ENCODE measurements around the gene HOXD1. TPM values are rescaled to one million over a fixed set of nuclear protein-coding genes. Genes with fewer than 3 reads are reported as not detected.

The HOXD1 gene
- polyA plus RNA-seq, 1 donor: 2.6 TPM

DNA sequence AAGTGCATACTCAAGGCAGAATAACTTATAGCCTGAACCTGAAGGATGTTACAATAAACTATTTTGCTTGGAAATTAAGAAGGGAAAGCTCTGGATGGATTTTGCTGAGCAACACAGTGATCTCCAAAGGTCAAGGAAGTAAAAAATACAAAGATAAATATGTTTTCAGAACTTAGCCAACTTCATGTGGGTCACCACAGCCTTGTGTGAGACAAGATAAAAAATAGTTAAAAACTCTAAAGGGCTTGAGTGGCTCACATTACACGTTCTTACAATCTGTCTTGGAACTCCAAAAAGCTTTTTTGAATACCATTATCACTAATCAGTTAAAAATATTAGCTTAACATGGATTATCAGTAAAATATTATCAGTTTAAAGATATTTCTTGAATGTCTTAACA, 51.8 kb downstream of the HOXD1 start:
- no peak for DNase-seq (ENCODE audit: low read depth)

Other genes starting within 250 kb of the HOXD1 start
- 39.3 TPM for gene LNPK, start 186.4 kb upstream of the HOXD1 start, polyA plus RNA-seq (ENCODE audit: insufficient read length)
- not detected for gene EVX2, start 104.7 kb upstream of the HOXD1 start, polyA plus RNA-seq (ENCODE audit: insufficient read length)
- not detected for gene HOXD13, start 95.9 kb upstream of the HOXD1 start, polyA plus RNA-seq (ENCODE audit: insufficient read length)
- gene HOXD12, start 88.9 kb upstream of the HOXD1 start, polyA plus RNA-seq (ENCODE audit: insufficient read length): not detected
- gene HOXD11, start 81.4 kb upstream of the HOXD1 start, polyA plus RNA-seq (ENCODE audit: insufficient read length): not detected
- gene HOXD10, start 71.9 kb upstream of the HOXD1 start, polyA plus RNA-seq (ENCODE audit: insufficient read length): 0.24 TPM
- gene HOXD9, start 65.9 kb upstream of the HOXD1 start, polyA plus RNA-seq (ENCODE audit: insufficient read length): 7.6 TPM
- gene HOXD8, start 59.0 kb upstream of the HOXD1 start, polyA plus RNA-seq (ENCODE audit: insufficient read length): 40.0 TPM
- gene HOXD4, start 37.1 kb upstream of the HOXD1 start, polyA plus RNA-seq (ENCODE audit: insufficient read length): 8.9 TPM
- gene HOXD3, start 31.4 kb upstream of the HOXD1 start, polyA plus RNA-seq (ENCODE audit: insufficient read length): 3.3 TPM
- gene MTX2, start 80.8 kb downstream of the HOXD1 start, polyA plus RNA-seq (ENCODE audit: insufficient read length): 59.0 TPM

All from forelimb muscle (tissue), 1 donor.